PC-9 (cell line): ENCODE measurements around the gene VGLL4. TPM values are rescaled to one million over a fixed set of nuclear protein-coding genes. Genes with fewer than 3 reads are reported as not detected.
A peak's percentile ranks its signal among the peaks of the same experiment; 100 is the strongest.

ENCODE experiments used
- BruUV-seq: library from RNA; stranded (reverse); fragments of 400-500 nt; replicated peaks from 2 replicates; lab custom pipeline; 2021; lab: Mats Ljungman, UMichigan
- CTCF ChIA-PET: fragments of 300-600 bp; sonication (Branson Sonifier 250); formaldehyde crosslinking; loops from one replicate; lab custom pipeline; 2022; ENCODE audit warnings: antibody characterized with exemption; lab: Charles Lee
- POLR2A ChIA-PET: fragments of 300-600 bp; sonication (Branson Sonifier 250); formaldehyde crosslinking; loops from one replicate; lab custom pipeline; 2022; ENCODE audit warnings: antibody characterized with exemption; ENCODE audit not compliant: unreplicated experiment; lab: Charles Lee
- DNase-seq, 2 experiments: peaks; one replicate each; pipeline versions ENCODE4 v3.0.0 to v3.0.0-alpha.2; 2015 to 2022; ENCODE audit warnings: mixed read lengths in 1 of 2
- H2AFZ ChIP-seq: fragments of 200-600 bp; sonication (generic); 2 replicates; pipeline ENCODE4 v1.8.1; 2017; ENCODE audit warnings: antibody characterized with exemption
- H3F3A ChIP-seq: fragments of 200-600 bp; sonication (generic); 2 replicates; pipeline ENCODE4 v1.8.1; 2017; ENCODE audit warnings: antibody characterized with exemption, mild to moderate bottlenecking, low read depth; ENCODE audit not compliant: insufficient read depth
- H3K27ac ChIP-seq: fragments of 200-600 bp; sonication (generic); 2 replicates; pipeline ENCODE4 v1.6.1; 2016; ENCODE audit warnings: mixed run types
- H3K27me3 ChIP-seq: fragments of 200-600 bp; sonication (generic); 2 replicates; pipeline ENCODE4 v1.6.1; 2016; ENCODE audit warnings: low read depth, mixed run types; ENCODE audit not compliant: insufficient read depth
- H3K36me3 ChIP-seq: fragments of 200-600 bp; sonication (generic); 2 replicates; pipeline ENCODE4 v1.6.1; 2016; ENCODE audit warnings: low read depth, mixed run types
- H3K4me1 ChIP-seq: fragments of 200-600 bp; sonication (generic); replicated peaks from 2 replicates; pipeline ENCODE4 v1.6.1; 2016; ENCODE audit warnings: mixed run types; ENCODE audit not compliant: insufficient read depth
- H3K4me2 ChIP-seq: fragments of 200-600 bp; sonication (generic); 2 replicates; pipeline ENCODE4 v1.6.1; 2017; ENCODE audit warnings: mixed run types
- H3K4me3 ChIP-seq: fragments of 200-600 bp; sonication (generic); 2 replicates; pipeline ENCODE4 v1.6.1; 2016; ENCODE audit warnings: mixed run types
- H3K79me2 ChIP-seq: fragments of 200-600 bp; sonication (generic); 2 replicates; pipeline ENCODE4 v1.6.1; 2017; ENCODE audit warnings: low read depth, mixed run types
- H3K9me2 ChIP-seq: fragments of 200-600 bp; sonication (generic); 2 replicates; pipeline ENCODE4 v1.8.1; 2017; ENCODE audit warnings: mild to moderate bottlenecking; ENCODE audit not compliant: insufficient read depth
- H3K9me3 ChIP-seq: fragments of 200-600 bp; sonication (generic); 2 replicates; pipeline ENCODE4 v1.8.1; 2016; ENCODE audit warnings: low read depth; ENCODE audit not compliant: insufficient read depth
- H4K20me1 ChIP-seq: fragments of 200-600 bp; sonication (generic); 2 replicates; pipeline ENCODE4 v1.8.1; 2017; ENCODE audit not compliant: insufficient read depth
- EZH2 ChIP-seq: fragments of 200-600 bp; sonication (generic); IDR thresholded peaks from 2 replicates; pipeline ENCODE4 v1.8.0; 2017; ENCODE audit warnings: antibody characterized with exemption, low read depth
- intact Hi-C: fragments of 100-400 bp; cut with micrococcal nuclease; formaldehyde crosslinking; loops from one replicate; pipeline ENCODE4 v1.10.0; 2022; ENCODE audit not compliant: unreplicated experiment
- total RNA-seq: library from RNA; stranded (reverse); gene quantifications from 2 replicates; pipeline ENCODE4 v1.2.3, GENCODE V29; 2021
- TF ChIP-seq, protein P1 (sequence below): fragments of 200-600 bp; sonication (generic); conservative IDR thresholded peaks from 2 replicates; pipeline ENCODE4 v1.6.1; 2017; ENCODE audit warnings: mixed run types, antibody characterized with exemption, mild to moderate bottlenecking, moderate library complexity

Gene VGLL4
- total RNA-seq, 1 experiment from 2014 or later: 42.2 TPM

DNA sequence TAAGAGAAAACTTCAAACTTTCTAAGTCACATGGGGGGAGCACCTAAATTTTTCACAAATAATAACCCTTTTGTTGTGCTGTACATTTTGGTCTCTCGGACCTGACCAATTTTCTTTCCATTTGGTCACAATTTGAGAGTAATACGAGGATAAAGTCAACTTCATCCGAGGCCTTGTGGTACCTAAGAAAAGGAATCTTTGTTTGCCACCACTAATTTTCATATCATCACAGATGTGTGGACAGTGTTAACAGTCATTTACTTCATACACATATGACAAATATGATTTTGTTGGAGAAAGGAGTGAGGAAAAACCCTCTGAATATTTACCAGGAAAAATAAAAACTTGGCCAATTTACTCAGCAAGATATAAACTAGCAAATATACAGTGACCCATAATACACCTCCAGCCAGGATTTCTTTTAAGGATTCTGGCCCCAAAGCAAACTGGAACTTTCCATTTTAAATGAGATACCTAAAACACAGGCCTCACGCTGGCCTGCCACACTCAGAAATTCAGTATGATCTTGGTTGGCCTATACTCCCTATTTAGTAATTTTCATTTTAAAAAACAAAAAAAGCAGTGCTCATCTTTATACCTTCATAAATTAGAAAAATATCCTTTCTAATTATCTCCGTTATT is 40.7 kb downstream of the VGLL4 start:
- ChIA-PET POLR2A (no interaction called here), CTCF (no interaction called here)
- no peak for DNase-seq
- no peak overlapping the region for H3K4me2 ChIP-seq
- peaks cover 32% of the 10 kb centered on the region for H3K4me1 ChIP-seq
- H3K9me2 ChIP-seq: no peaks in the 10 kb centered on the region
- intact Hi-C loops: loop anchor here (5.0 kb wide), 1 partner anchor 316 kb away; no protein-coding TSS in a partner anchor
- H3K27ac ChIP-seq: peak overlapping the region; percentile 68
- peaks cover 12% of the 10 kb centered on the region; the same call in 1 of the 2 replicates for H4K20me1 ChIP-seq
- BruUV-seq: no TSS peak
- H3K27me3 ChIP-seq: no peaks in the 10 kb centered on the region
- TF ChIP-seq EZH2: no peak
- TF ChIP-seq, protein P1, sequence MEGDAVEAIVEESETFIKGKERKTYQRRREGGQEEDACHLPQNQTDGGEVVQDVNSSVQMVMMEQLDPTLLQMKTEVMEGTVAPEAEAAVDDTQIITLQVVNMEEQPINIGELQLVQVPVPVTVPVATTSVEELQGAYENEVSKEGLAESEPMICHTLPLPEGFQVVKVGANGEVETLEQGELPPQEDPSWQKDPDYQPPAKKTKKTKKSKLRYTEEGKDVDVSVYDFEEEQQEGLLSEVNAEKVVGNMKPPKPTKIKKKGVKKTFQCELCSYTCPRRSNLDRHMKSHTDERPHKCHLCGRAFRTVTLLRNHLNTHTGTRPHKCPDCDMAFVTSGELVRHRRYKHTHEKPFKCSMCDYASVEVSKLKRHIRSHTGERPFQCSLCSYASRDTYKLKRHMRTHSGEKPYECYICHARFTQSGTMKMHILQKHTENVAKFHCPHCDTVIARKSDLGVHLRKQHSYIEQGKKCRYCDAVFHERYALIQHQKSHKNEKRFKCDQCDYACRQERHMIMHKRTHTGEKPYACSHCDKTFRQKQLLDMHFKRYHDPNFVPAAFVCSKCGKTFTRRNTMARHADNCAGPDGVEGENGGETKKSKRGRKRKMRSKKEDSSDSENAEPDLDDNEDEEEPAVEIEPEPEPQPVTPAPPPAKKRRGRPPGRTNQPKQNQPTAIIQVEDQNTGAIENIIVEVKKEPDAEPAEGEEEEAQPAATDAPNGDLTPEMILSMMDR: no peak
- no peaks in the 10 kb centered on the region for H3K36me3 ChIP-seq
- peaks cover 66% of the 10 kb centered on the region for H3K79me2 ChIP-seq
- H3K9me3 ChIP-seq: no peaks in the 10 kb centered on the region
- no peak overlapping the region for H2AFZ ChIP-seq
- no peak overlapping the region for H3K4me3 ChIP-seq
- H3F3A ChIP-seq: peaks cover 30% of the 10 kb centered on the region

DNA sequence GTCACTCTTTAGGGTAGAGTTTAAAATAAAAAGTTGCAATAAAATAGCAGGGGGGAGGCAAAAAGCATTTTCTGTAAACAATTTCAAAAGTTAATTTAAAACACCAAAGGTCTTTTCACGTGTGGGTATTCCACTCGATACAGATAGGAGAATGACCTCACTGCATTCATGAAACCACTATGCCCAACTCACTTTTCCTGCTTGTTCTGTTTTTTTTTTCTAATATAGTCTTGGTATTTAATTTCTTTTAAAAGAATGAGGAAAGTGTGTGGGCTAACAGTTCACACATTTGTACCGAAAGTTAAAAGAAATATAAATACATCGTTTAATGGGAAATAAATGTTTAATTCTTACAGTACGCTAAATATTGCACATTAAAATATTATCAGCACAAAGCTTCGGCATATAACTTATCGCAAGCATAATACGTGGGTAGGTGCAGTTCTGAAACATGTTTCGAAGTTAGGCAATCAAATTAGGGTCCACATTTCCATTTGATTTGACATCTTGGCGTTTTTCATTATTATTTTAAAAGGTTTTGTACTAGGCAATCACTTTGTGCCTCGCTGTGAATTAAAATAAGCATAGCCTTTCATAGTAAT is 41.4 kb downstream of the VGLL4 start:
- Histone ChIP-seq H3K4me1 (peaks cover 32% of the 10 kb centered on the region), H4K20me1 (peaks cover 10% of the 10 kb centered on the region; the same call in 1 of the 2 replicates), H3K4me2 (no peak overlapping the region), H3K4me3 (no peak overlapping the region), H3K36me3 (no peaks in the 10 kb centered on the region), H3K27me3 (no peaks in the 10 kb centered on the region), H3F3A (peaks cover 30% of the 10 kb centered on the region), H3K79me2 (peaks cover 66% of the 10 kb centered on the region), H3K27ac (peak overlapping the region; percentile 68), H3K9me3 (no peaks in the 10 kb centered on the region), H2AFZ (no peak overlapping the region), H3K9me2 (no peaks in the 10 kb centered on the region)
- DNase-seq: no peak
- intact Hi-C loops: loop anchor here (5.0 kb wide), 1 partner anchor 315 kb away; no protein-coding TSS in a partner anchor
- no TSS peak for BruUV-seq
- POLR2A ChIA-PET: no interaction called here
- TF ChIP-seq, protein P1: no peak
- TF ChIP-seq EZH2: no peak
- CTCF ChIA-PET: no interaction called here

DNA sequence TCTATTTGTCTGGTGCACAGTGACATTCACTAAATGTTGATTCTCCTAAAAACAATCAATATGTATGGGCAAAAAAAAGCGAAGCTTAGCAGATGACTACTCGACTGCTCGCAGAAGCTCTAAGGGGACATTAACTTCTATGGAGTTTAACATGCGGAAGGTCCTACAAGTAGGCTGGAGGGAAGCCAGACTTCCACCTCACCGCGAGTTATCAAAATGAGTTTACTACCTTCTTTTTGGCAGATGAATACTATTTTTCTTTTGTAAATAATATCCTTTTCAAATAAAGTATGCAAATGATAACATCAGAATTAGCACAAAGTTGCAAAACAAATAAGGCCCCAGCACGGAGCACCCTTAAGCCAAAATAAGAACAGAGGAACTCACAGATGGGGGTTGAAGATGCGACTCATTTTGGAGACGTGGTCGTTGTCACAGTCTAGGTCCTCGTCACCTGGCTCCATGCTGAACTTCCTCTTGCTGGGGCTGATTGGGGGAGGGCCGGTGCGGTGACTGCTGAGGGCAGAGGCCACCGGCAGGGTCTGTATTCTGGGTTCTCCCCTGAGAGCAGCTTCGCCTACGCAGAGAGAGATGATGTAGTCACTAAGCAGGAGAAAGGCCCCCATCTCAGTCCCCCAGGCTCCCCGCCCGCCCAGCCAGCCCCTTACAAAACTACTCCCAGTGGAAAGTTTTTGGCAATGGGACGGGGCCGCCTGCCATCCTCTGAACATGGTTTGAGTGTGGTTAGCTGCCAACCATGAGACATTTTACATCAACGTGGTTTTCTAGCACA is 42.1 kb downstream of the VGLL4 start:
- no peak for DNase-seq
- BruUV-seq: no TSS peak
- intact Hi-C loops: loop anchor here (2.0 to 5.0 kb wide), 2 partner anchors 53 to 314 kb away; no protein-coding TSS in a partner anchor
- Histone ChIP-seq H2AFZ (no peak overlapping the region), H3F3A (peaks cover 30% of the 10 kb centered on the region), H3K27ac (peak overlapping the region; percentile 68), H3K4me2 (peak overlapping the region; percentile 57), H3K27me3 (no peaks in the 10 kb centered on the region), H3K36me3 (no peaks in the 10 kb centered on the region), H3K4me3 (no peak overlapping the region), H3K79me2 (peaks cover 67% of the 10 kb centered on the region), H4K20me1 (peaks cover 6% of the 10 kb centered on the region; the same call in 1 of the 2 replicates), H3K4me1 (peaks cover 32% of the 10 kb centered on the region), H3K9me3 (no peaks in the 10 kb centered on the region), H3K9me2 (no peaks in the 10 kb centered on the region)
- TF ChIP-seq, protein P1: no peak
- no peak for TF ChIP-seq EZH2
- CTCF ChIA-PET: no interaction called here
- POLR2A ChIA-PET: no interaction called here
